DMS79 (cell line): ENCODE data around the gene DMAP1.

Experiments
- DNase-seq: peaks from one replicate; lab custom pipeline; 2025; lab: John Stamatoyannopoulos, UW

The DMAP1 gene

GRCh38 chr1:44229435-44230167 is 16.3 kb downstream of the DMAP1 start:
- DNase-seq: no peak

GRCh38 chr1:44230796-44231195 is 17.5 kb downstream of the DMAP1 start:
- no peak for DNase-seq

- DNase-seq: no peak
Measured at GRCh38 chr1:44233593-44233992, 20.3 kb downstream of the DMAP1 start.

GRCh38 chr1:44235808-44236207 is 22.5 kb downstream of the DMAP1 start:
- DNase-seq: no peak

GRCh38 chr1:44236490-44237272 is 23.4 kb downstream of the DMAP1 start:
- DNase-seq: no peak

- no peak for DNase-seq
Measured at GRCh38 chr1:44237721-44238457, 24.6 kb downstream of the DMAP1 start.

GRCh38 chr1:44238660-44239059 is 25.4 kb downstream of the DMAP1 start:
- no peak for DNase-seq

- no peak for DNase-seq
Measured at GRCh38 chr1:44239331-44239960, 26.2 kb downstream of the DMAP1 start.

- no peak for DNase-seq
Measured at GRCh38 chr1:44239961-44240371, 26.7 kb downstream of the DMAP1 start.

- DNase-seq: no peak
Measured at GRCh38 chr1:44240802-44241671, 27.8 kb downstream of the DMAP1 start.

GRCh38 chr1:44242746-44243145 is 29.5 kb downstream of the DMAP1 start:
- DNase-seq: no peak

- DNase-seq: no peak
Measured at GRCh38 chr1:44243782-44244495, 30.7 kb downstream of the DMAP1 start.

GRCh38 chr1:44244986-44245385 is 31.7 kb downstream of the DMAP1 start:
- no peak for DNase-seq

GRCh38 chr1:44246806-44247205 is 33.5 kb downstream of the DMAP1 start:
- DNase-seq: no peak

GRCh38 chr1:44249543-44249942 is 36.3 kb downstream of the DMAP1 start:
- DNase-seq: peak; percentile 7

GRCh38 chr1:44250068-44250781 is 37.0 kb downstream of the DMAP1 start:
- no peak for DNase-seq

GRCh38 chr1:44251486-44251885 is 38.2 kb downstream of the DMAP1 start:
- DNase-seq: no peak

GRCh38 chr1:44251989-44252671 is 38.9 kb downstream of the DMAP1 start:
- peak; percentile 8 for DNase-seq

- DNase-seq: no peak
Measured at GRCh38 chr1:44254392-44254910, 41.2 kb downstream of the DMAP1 start.
